PC-9 (cell line): Measurements from ENCODE around the gene GUCY1A2. TPM values are rescaled to one million over a fixed set of nuclear protein-coding genes. Genes with fewer than 3 reads are reported as not detected.

Experiments used
- BruUV-seq: library from RNA; stranded (reverse); fragments of 400-500 nt; replicated peaks from 2 replicates; lab custom pipeline; 2021; lab: Mats Ljungman, UMichigan
- CTCF ChIA-PET: fragments of 300-600 bp; sonication (Branson Sonifier 250); formaldehyde crosslinking; loops from one replicate; lab custom pipeline; 2022; ENCODE audit warnings: antibody characterized with exemption; lab: Charles Lee
- POLR2A ChIA-PET: fragments of 300-600 bp; sonication (Branson Sonifier 250); formaldehyde crosslinking; loops from one replicate; lab custom pipeline; 2022; ENCODE audit warnings: antibody characterized with exemption; ENCODE audit not compliant: unreplicated experiment; lab: Charles Lee
- DNase-seq, 2 experiments: peaks; one replicate each; pipeline versions ENCODE4 v3.0.0 to v3.0.0-alpha.2; 2015 to 2022; ENCODE audit warnings: mixed read lengths in 1 of 2
- H2AFZ ChIP-seq: fragments of 200-600 bp; sonication (generic); 2 replicates; pipeline ENCODE4 v1.8.1; 2017; ENCODE audit warnings: antibody characterized with exemption
- H3F3A ChIP-seq: fragments of 200-600 bp; sonication (generic); 2 replicates; pipeline ENCODE4 v1.8.1; 2017; ENCODE audit warnings: antibody characterized with exemption, mild to moderate bottlenecking, low read depth; ENCODE audit not compliant: insufficient read depth
- H3K27ac ChIP-seq: fragments of 200-600 bp; sonication (generic); 2 replicates; pipeline ENCODE4 v1.6.1; 2016; ENCODE audit warnings: mixed run types
- H3K27me3 ChIP-seq: fragments of 200-600 bp; sonication (generic); 2 replicates; pipeline ENCODE4 v1.6.1; 2016; ENCODE audit warnings: low read depth, mixed run types; ENCODE audit not compliant: insufficient read depth
- H3K36me3 ChIP-seq: fragments of 200-600 bp; sonication (generic); 2 replicates; pipeline ENCODE4 v1.6.1; 2016; ENCODE audit warnings: low read depth, mixed run types
- H3K4me1 ChIP-seq: fragments of 200-600 bp; sonication (generic); replicated peaks from 2 replicates; pipeline ENCODE4 v1.6.1; 2016; ENCODE audit warnings: mixed run types; ENCODE audit not compliant: insufficient read depth
- H3K4me2 ChIP-seq: fragments of 200-600 bp; sonication (generic); 2 replicates; pipeline ENCODE4 v1.6.1; 2017; ENCODE audit warnings: mixed run types
- H3K4me3 ChIP-seq: fragments of 200-600 bp; sonication (generic); 2 replicates; pipeline ENCODE4 v1.6.1; 2016; ENCODE audit warnings: mixed run types
- H3K79me2 ChIP-seq: fragments of 200-600 bp; sonication (generic); 2 replicates; pipeline ENCODE4 v1.6.1; 2017; ENCODE audit warnings: low read depth, mixed run types
- H3K9me2 ChIP-seq: fragments of 200-600 bp; sonication (generic); 2 replicates; pipeline ENCODE4 v1.8.1; 2017; ENCODE audit warnings: mild to moderate bottlenecking; ENCODE audit not compliant: insufficient read depth
- H3K9me3 ChIP-seq: fragments of 200-600 bp; sonication (generic); 2 replicates; pipeline ENCODE4 v1.8.1; 2016; ENCODE audit warnings: low read depth; ENCODE audit not compliant: insufficient read depth
- H4K20me1 ChIP-seq: fragments of 200-600 bp; sonication (generic); 2 replicates; pipeline ENCODE4 v1.8.1; 2017; ENCODE audit not compliant: insufficient read depth
- EZH2 ChIP-seq: fragments of 200-600 bp; sonication (generic); IDR thresholded peaks from 2 replicates; pipeline ENCODE4 v1.8.0; 2017; ENCODE audit warnings: antibody characterized with exemption, low read depth
- intact Hi-C: fragments of 100-400 bp; cut with micrococcal nuclease; formaldehyde crosslinking; loops from one replicate; pipeline ENCODE4 v1.10.0; 2022; ENCODE audit not compliant: unreplicated experiment
- total RNA-seq: library from RNA; stranded (reverse); gene quantifications from 2 replicates; pipeline ENCODE4 v1.2.3, GENCODE V29; 2021
- TF ChIP-seq, protein P1 (sequence below): fragments of 200-600 bp; sonication (generic); conservative IDR thresholded peaks from 2 replicates; pipeline ENCODE4 v1.6.1; 2017; ENCODE audit warnings: mixed run types, antibody characterized with exemption, mild to moderate bottlenecking, moderate library complexity

GUCY1A2 gene
- total RNA-seq, 1 experiment from 2014 or later, result not detected

DNA sequence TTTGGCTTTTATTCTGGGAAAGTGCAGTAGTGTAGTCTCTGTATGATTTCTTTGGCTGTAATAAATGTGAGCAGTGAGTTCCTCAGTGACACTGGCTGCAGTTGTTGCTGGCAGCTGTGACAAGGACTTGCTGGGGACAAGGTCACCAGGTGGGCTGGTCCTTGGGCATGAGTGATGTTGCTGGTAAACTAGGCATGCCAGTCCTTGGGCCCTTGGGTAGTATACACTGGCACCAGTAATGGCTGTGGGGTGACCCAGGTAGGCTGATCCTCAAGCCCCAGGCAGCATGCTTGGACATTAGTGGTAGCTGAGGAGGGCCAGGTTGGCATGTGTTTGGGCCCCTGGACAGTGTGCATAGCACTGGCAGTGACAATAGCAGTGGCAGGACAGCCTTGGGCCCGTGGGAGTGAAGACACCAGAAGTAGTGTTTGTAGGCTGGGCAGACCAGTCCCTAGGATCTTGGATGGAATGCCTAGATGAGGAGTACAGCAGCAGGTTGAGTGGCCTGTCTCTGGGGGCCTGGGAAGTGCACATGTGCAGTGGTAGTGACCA is 164.3 kb downstream of the GUCY1A2 start:
- CTCF ChIA-PET, result no interaction called here

DNA sequence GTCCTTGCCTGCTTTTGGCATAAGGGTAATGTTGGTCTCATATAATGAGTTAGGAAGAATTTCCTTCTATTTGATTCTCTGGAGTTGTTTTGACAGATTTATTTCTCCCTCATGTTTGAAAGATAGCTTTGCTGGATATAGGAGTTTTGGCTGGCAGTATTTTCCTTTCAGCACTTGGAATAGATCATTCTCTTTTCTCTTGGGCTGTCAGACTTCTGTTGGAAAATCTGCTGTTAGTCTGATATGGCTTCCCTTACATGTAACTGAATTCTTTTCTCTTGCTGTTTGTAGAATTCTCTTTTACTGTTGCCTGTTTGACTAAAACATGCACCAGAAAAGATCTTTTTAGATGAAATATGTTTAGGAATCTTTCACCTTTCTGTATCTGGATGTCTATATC is 165.5 kb downstream of the GUCY1A2 start:
- no peak overlapping the region for H3K27ac ChIP-seq
- DNase-seq, result no peak
- no peaks in the 10 kb centered on the region for H4K20me1 ChIP-seq
- H3K27me3 ChIP-seq, result no peaks in the 10 kb centered on the region
- no peak overlapping the region for H3K4me2 ChIP-seq
- no peak overlapping the region for H3K4me3 ChIP-seq
- no peaks in the 10 kb centered on the region; the same call in 1 of the 2 replicates for H3K9me2 ChIP-seq
- H3K36me3 ChIP-seq, result no peaks in the 10 kb centered on the region
- TF ChIP-seq EZH2, result no peak
- TF ChIP-seq, protein P1, sequence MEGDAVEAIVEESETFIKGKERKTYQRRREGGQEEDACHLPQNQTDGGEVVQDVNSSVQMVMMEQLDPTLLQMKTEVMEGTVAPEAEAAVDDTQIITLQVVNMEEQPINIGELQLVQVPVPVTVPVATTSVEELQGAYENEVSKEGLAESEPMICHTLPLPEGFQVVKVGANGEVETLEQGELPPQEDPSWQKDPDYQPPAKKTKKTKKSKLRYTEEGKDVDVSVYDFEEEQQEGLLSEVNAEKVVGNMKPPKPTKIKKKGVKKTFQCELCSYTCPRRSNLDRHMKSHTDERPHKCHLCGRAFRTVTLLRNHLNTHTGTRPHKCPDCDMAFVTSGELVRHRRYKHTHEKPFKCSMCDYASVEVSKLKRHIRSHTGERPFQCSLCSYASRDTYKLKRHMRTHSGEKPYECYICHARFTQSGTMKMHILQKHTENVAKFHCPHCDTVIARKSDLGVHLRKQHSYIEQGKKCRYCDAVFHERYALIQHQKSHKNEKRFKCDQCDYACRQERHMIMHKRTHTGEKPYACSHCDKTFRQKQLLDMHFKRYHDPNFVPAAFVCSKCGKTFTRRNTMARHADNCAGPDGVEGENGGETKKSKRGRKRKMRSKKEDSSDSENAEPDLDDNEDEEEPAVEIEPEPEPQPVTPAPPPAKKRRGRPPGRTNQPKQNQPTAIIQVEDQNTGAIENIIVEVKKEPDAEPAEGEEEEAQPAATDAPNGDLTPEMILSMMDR, result no peak
- intact Hi-C loops, result no loop called here
- H3F3A ChIP-seq, result no peaks in the 10 kb centered on the region
- CTCF ChIA-PET, result no interaction called here
- H3K79me2 ChIP-seq, result no peaks in the 10 kb centered on the region
- BruUV-seq, result no TSS peak
- H3K9me3 ChIP-seq, result no peaks in the 10 kb centered on the region
- no peak overlapping the region for H2AFZ ChIP-seq
- H3K4me1 ChIP-seq, result no peaks in the 10 kb centered on the region
- POLR2A ChIA-PET, result no interaction called here

More for the DNA sequence above, 164.3 kb downstream of the GUCY1A2 start:
- H3K4me2 ChIP-seq, result no peak overlapping the region
- no peaks in the 10 kb centered on the region for H4K20me1 ChIP-seq
- no peaks in the 10 kb centered on the region for H3K9me3 ChIP-seq
- POLR2A ChIA-PET, result no interaction called here
- no peak for DNase-seq
- intact Hi-C loops, result no loop called here
- TF ChIP-seq, protein P1, result no peak
- no peak for TF ChIP-seq EZH2
- BruUV-seq, result no TSS peak
- H3K27me3 ChIP-seq, result no peaks in the 10 kb centered on the region
- H3K4me1 ChIP-seq, result no peaks in the 10 kb centered on the region
- no peaks in the 10 kb centered on the region; the same call in 1 of the 2 replicates for H3K9me2 ChIP-seq
- H3K36me3 ChIP-seq, result no peaks in the 10 kb centered on the region
- no peak overlapping the region for H2AFZ ChIP-seq
- no peaks in the 10 kb centered on the region for H3K79me2 ChIP-seq
- H3F3A ChIP-seq, result no peaks in the 10 kb centered on the region
- H3K4me3 ChIP-seq, result no peak overlapping the region
- H3K27ac ChIP-seq, result no peak overlapping the region

DNA sequence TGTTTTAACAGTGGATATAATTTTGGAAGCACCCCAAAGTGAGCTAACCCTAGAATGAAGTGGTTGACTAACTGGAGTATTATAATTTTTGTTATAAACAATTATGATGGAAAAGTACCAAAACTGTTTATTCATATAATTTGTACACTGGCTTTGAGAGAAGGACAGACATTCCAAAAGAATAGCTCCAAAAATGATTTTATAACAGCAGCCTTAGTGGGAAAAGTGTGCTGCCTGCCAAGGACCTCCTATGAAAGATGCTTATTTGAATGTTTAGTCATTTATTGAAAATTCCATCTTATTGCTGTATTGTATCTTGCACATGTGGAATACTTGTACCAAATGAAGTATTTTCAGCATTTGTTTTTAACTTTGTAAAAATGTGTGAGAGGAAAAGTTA is 169.8 kb downstream of the GUCY1A2 start:
- Histone ChIP-seq H4K20me1 (no peaks in the 10 kb centered on the region), H3K27me3 (no peaks in the 10 kb centered on the region), H3K36me3 (no peaks in the 10 kb centered on the region), H3K9me2 (no peaks in the 10 kb centered on the region; the same call in 1 of the 2 replicates), H3K4me2 (no peak overlapping the region), H3K4me1 (no peaks in the 10 kb centered on the region), H3K79me2 (no peaks in the 10 kb centered on the region), H3K4me3 (no peak overlapping the region), H3F3A (no peaks in the 10 kb centered on the region), H3K9me3 (no peaks in the 10 kb centered on the region), H3K27ac (no peak overlapping the region), H2AFZ (no peak overlapping the region)
- no peak for TF ChIP-seq EZH2
- TF ChIP-seq, protein P1, result no peak
- no TSS peak for BruUV-seq
- intact Hi-C loops, result no loop called here
- DNase-seq, result no peak
- ChIA-PET POLR2A (no interaction called here), CTCF (no interaction called here)
